ENCODE results near the gene ZBP1. TPM values are rescaled to one million over a fixed set of nuclear protein-coding genes. Genes with fewer than 3 reads are reported as not detected.

Gene ZBP1
- total RNA-seq, 3 donors from 2014 or later = 1.8 to 12.8 (median 3.6) TPM

- H3K36me3 ChIP-seq (ENCODE audit: low read depth) = no peaks in the 10 kb centered on the region
- no peak for ATAC-seq
- intact Hi-C loops (cut with DNase I, micrococcal nuclease) = loop anchor here (2.0 to 10.0 kb wide), 3 partner anchors 224 to 610 kb away; no protein-coding TSS in a partner anchor
- no peak overlapping the region for H3K4me3 ChIP-seq
- DNase-seq = peak in 1 of 3 donors; percentile 23
- peaks cover 14% of the 10 kb centered on the region for H3K4me1 ChIP-seq (ENCODE audit: low read depth)
- H3K9me3 ChIP-seq = no peaks in the 10 kb centered on the region
- TF ChIP-seq CTCF (IDR thresholded peaks at IDR 0.05) = no peak
Measured at GRCh38 chr20:57598491-57598890, 21.7 kb downstream of the ZBP1 start.

- ATAC-seq = no peak
- intact Hi-C loops (cut with DNase I, micrococcal nuclease) = loop anchor here (2.0 to 10.0 kb wide), 3 partner anchors 223 to 611 kb away; no protein-coding TSS in a partner anchor
Measured at GRCh38 chr20:57598060-57598459, 22.2 kb downstream of the ZBP1 start.

GRCh38 chr20:57596998-57597939 is 23.0 kb downstream of the ZBP1 start:
- ATAC-seq (peak; percentile 76), DNase-seq (peak; percentile 77 to 88 (median 85))
- H3K9me3 ChIP-seq = no peaks in the 10 kb centered on the region
- no peaks in the 10 kb centered on the region for H3K36me3 ChIP-seq (ENCODE audit: low read depth)
- peak; percentile 91 for TF ChIP-seq CTCF (IDR thresholded peaks at IDR 0.05)
- intact Hi-C loops (cut with DNase I, micrococcal nuclease) = loop anchor here (10.0 kb wide), 2 partner anchors 222 to 608 kb away; no protein-coding TSS in a partner anchor
- H3K4me1 ChIP-seq (ENCODE audit: low read depth) = peaks cover 19% of the 10 kb centered on the region
- H3K4me3 ChIP-seq = no peak overlapping the region

More at GRCh38 chr20:57598060-57598459, 22.2 kb downstream of the ZBP1 start:
- no peaks in the 10 kb centered on the region for H3K36me3 ChIP-seq (ENCODE audit: low read depth)
- no peaks in the 10 kb centered on the region for H3K9me3 ChIP-seq
- no peak overlapping the region for H3K4me3 ChIP-seq
- TF ChIP-seq CTCF (IDR thresholded peaks at IDR 0.05) = no peak
- peak in 2 of 3 donors; percentile 27 to 48 for DNase-seq
- peaks cover 19% of the 10 kb centered on the region for H3K4me1 ChIP-seq (ENCODE audit: low read depth)

GRCh38 chr20:57596358-57596757 is 23.9 kb downstream of the ZBP1 start:
- Histone ChIP-seq H3K4me3 (no peak overlapping the region), H3K9me3 (no peaks in the 10 kb centered on the region), H3K4me1 (ENCODE audit: low read depth) (peaks cover 19% of the 10 kb centered on the region), H3K36me3 (ENCODE audit: low read depth) (no peaks in the 10 kb centered on the region)
- intact Hi-C loops (cut with DNase I, micrococcal nuclease) = loop anchor here (10.0 kb wide), 2 partner anchors 222 to 608 kb away; no protein-coding TSS in a partner anchor
- TF ChIP-seq CTCF (IDR thresholded peaks at IDR 0.05) = no peak
- ATAC-seq = no peak
- DNase-seq = peak in 1 of 3 donors; percentile 27

GRCh38 chr20:57595041-57596030 is 24.9 kb downstream of the ZBP1 start:
- no peaks in the 10 kb centered on the region for H3K9me3 ChIP-seq
- intact Hi-C loops (cut with DNase I, micrococcal nuclease) = loop anchor here (2.0 to 10.0 kb wide), 3 partner anchors 81 to 609 kb away; no protein-coding TSS in a partner anchor
- no peak for ATAC-seq

More at GRCh38 chr20:57595041-57596030, 24.9 kb downstream of the ZBP1 start:
- Histone ChIP-seq H3K36me3 (ENCODE audit: low read depth) (no peaks in the 10 kb centered on the region), H3K4me1 (ENCODE audit: low read depth) (peaks cover 20% of the 10 kb centered on the region), H3K4me3 (no peak overlapping the region)
- no peak for TF ChIP-seq CTCF (IDR thresholded peaks at IDR 0.05)
- peak in 2 of 3 donors; percentile 42 to 52 for DNase-seq

Data from mucosa of descending colon (tissue), 3 donors.